Parathyroid adenoma (tissue), 2 donors: ENCODE data around the gene CORO6.

Experiments
- H2AFZ ChIP-seq: fragments of 300-600 bp; sonication (generic); one replicate; pipeline ENCODE4 v1.7.0; 2017; ENCODE audit warnings: antibody characterized with exemption, mild to moderate bottlenecking
- H3K27ac ChIP-seq: fragments of 300-600 bp; sonication (generic); one replicate; pipeline ENCODE4 v1.7.0; 2017
- H3K27me3 ChIP-seq: fragments of 300-600 bp; sonication (generic); one replicate; pipeline ENCODE4 v1.7.0; 2017; ENCODE audit warnings: low read length; ENCODE audit not compliant: control insufficient read depth, insufficient read depth
- H3K36me3 ChIP-seq: fragments of 300-600 bp; sonication (generic); one replicate; pipeline ENCODE4 v1.7.0; 2017; ENCODE audit warnings: low read length; ENCODE audit not compliant: control insufficient read depth, insufficient read depth
- H3K4me1 ChIP-seq: fragments of 300-600 bp; sonication (generic); one replicate; pipeline ENCODE4 v1.7.0; 2017; ENCODE audit warnings: control low read depth
- H3K4me2 ChIP-seq: fragments of 300-600 bp; sonication (generic); one replicate; pipeline ENCODE4 v1.7.0; 2017; ENCODE audit warnings: low read length
- H3K4me3 ChIP-seq: fragments of 300-600 bp; sonication (generic); one replicate; pipeline ENCODE4 v1.7.0; 2017; ENCODE audit warnings: low read depth, low read length
- H3K79me2 ChIP-seq: fragments of 300-600 bp; sonication (generic); one replicate; pipeline ENCODE4 v1.7.0; 2017; ENCODE audit warnings: control low read depth
- H3K9ac ChIP-seq: fragments of 300-600 bp; sonication (generic); one replicate; pipeline ENCODE4 v1.7.0; 2017; ENCODE audit warnings: mild to moderate bottlenecking
- H3K9me3 ChIP-seq: fragments of 300-600 bp; sonication (generic); one replicate; pipeline ENCODE4 v1.7.0; 2017; ENCODE audit warnings: low read length; ENCODE audit not compliant: control insufficient read depth
- CTCF ChIP-seq: fragments of 300-600 bp; sonication (generic); IDR thresholded peaks from one replicate; pipeline ENCODE4 v1.7.0; 2017; ENCODE audit warnings: antibody characterized with exemption, mild to moderate bottlenecking
- donor health status: primary hyperparathyroidism.

The CORO6 gene

DNA sequence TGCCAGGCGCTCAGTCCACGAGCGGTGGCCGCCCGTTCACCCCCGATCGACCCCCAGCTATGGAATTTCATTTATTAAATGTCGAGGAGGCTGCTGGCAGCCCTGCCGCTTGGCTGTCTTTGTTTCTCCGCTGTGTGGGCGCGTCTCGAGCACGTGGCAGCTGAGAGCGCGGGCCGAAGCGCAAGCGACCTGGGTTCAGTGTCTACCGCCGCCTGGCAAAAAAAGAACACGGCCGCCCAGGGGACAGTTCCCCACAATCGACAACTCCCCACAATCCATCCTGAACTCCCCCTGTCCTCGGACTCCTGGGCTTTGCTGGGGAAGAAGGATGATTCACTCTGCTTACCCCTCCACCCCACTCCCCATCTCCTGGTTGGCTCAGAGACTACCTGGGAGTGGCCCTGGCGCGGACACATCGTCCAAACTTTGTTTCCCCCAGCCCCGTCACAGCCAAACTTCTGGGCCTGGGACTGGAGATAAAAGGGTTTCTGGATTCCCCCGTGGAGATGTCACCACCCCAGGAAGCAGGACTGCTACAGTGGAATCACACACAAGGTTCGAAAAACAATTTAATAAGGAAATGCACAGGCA lies 31.5 kb downstream of the CORO6 start:
- H3K9ac ChIP-seq = no peak overlapping the region
- no peaks in the 10 kb centered on the region for H3K9me3 ChIP-seq
- no peak for TF ChIP-seq CTCF
- peak overlapping the region; percentile 50 for H3K4me2 ChIP-seq
- no peaks in the 10 kb centered on the region for H3K36me3 ChIP-seq
- H3K4me3 ChIP-seq = no peak overlapping the region
- H3K4me1 ChIP-seq = peaks cover 36% of the 10 kb centered on the region
- H2AFZ ChIP-seq = peak overlapping the region; percentile 91
- H3K27ac ChIP-seq = peak overlapping the region; percentile 61
- H3K79me2 ChIP-seq = peaks cover 21% of the 10 kb centered on the region
- H3K27me3 ChIP-seq = no peaks in the 10 kb centered on the region

DNA sequence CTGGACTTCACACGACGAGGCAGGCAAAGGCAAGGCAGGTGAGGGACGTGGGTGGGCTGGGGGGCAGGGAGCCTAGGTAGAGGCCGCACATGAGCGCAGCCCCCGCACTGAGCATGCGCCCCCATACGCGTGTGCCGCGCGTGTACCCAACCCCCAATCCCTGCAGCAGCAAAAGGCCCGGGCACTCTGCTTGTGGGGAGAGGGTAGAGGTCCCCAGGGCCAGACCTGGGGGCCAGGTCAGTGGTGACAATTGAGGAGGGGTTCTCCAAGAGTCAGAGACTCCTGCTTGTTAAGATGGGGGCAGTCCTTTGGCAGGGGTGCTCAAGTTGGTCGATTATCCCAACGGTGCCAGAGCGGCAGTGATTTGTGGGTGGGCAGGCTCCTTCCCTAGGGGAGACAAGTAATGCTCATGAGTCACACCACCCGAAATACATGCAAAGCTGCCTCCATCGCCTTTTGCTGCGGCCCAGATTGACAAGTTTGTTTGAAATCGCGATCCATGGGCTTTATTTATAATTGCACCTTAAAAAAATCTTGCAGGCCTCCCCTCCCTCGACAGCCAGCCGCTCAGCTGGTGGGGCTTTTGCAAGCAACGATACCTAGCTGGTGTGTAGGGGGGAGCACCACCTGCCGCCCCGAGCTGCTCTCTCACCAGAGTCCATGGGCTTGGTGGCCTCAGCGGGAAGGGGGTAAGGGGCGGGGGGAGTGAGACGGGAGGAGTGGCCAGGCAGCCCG lies 32.1 kb downstream of the CORO6 start:
- Histone ChIP-seq H3K4me1 (peaks cover 36% of the 10 kb centered on the region), H3K27me3 (no peaks in the 10 kb centered on the region), H2AFZ (peak overlapping the region; percentile 99), H3K4me3 (no peak overlapping the region), H3K4me2 (peak overlapping the region; percentile 67), H3K27ac (peak overlapping the region; percentile 76), H3K9me3 (no peaks in the 10 kb centered on the region), H3K36me3 (no peaks in the 10 kb centered on the region), H3K9ac (no peak overlapping the region), H3K79me2 (peaks cover 23% of the 10 kb centered on the region)
- no peak for TF ChIP-seq CTCF

- Histone ChIP-seq H3K27me3 (no peaks in the 10 kb centered on the region), H3K4me3 (peak within 1 kb of the TSS; percentile 81), H3K9ac (peak within 1 kb of the TSS; percentile 49), H3K27ac (peak within 1 kb of the TSS; percentile 76), H2AFZ (peak within 1 kb of the TSS; percentile 99), H3K36me3 (no peaks in the 10 kb centered on the region), H3K79me2 (peaks cover 29% of the 10 kb centered on the region), H3K9me3 (no peaks in the 10 kb centered on the region), H3K4me2 (peak within 1 kb of the TSS; percentile 85), H3K4me1 (peaks cover 35% of the 10 kb centered on the region)
- TF ChIP-seq CTCF = no peak
Measured at GRCh38 chr17:29589524-29590410, 32.9 kb downstream of the CORO6 start, which contains the start of gene GIT1. Gene GIT1 (minus strand): TSS chr17:29589648. CDS start chr17:29589378, 270 bp downstream.

- H2AFZ ChIP-seq = peak overlapping the region; percentile 67
- H3K4me1 ChIP-seq = peaks cover 27% of the 10 kb centered on the region
- peak overlapping the region; percentile 85 for H3K4me2 ChIP-seq
- no peaks in the 10 kb centered on the region for H3K27me3 ChIP-seq
- H3K79me2 ChIP-seq = peaks cover 34% of the 10 kb centered on the region
- peak overlapping the region; percentile 49 for H3K9ac ChIP-seq
- TF ChIP-seq CTCF = no peak
- H3K27ac ChIP-seq = peak overlapping the region; percentile 58
- H3K36me3 ChIP-seq = no peaks in the 10 kb centered on the region
- no peaks in the 10 kb centered on the region for H3K9me3 ChIP-seq
- H3K4me3 ChIP-seq = peak overlapping the region; percentile 81
Measured at GRCh38 chr17:29588562-29589411, 33.9 kb downstream of the CORO6 start.
